GM19455 (cell line): ENCODE data around the gene ABCC1.

Experiments used
- ATAC-seq: cut with Tn5 transposase; IDR thresholded peaks from one replicate; pipeline ENCODE4 v1.9.1; 2021; ENCODE audit not compliant: unreplicated experiment

ABCC1 gene

GRCh38 chr16:16038950-16039349 lies 89.5 kb downstream of the ABCC1 start:
- ATAC-seq, result no peak

GRCh38 chr16:16041196-16041892 lies 91.9 kb downstream of the ABCC1 start:
- ATAC-seq, result no peak

GRCh38 chr16:16042076-16042475 lies 92.7 kb downstream of the ABCC1 start:
- no peak for ATAC-seq

GRCh38 chr16:16045296-16045695 lies 95.9 kb downstream of the ABCC1 start:
- ATAC-seq, result no peak

DNA sequence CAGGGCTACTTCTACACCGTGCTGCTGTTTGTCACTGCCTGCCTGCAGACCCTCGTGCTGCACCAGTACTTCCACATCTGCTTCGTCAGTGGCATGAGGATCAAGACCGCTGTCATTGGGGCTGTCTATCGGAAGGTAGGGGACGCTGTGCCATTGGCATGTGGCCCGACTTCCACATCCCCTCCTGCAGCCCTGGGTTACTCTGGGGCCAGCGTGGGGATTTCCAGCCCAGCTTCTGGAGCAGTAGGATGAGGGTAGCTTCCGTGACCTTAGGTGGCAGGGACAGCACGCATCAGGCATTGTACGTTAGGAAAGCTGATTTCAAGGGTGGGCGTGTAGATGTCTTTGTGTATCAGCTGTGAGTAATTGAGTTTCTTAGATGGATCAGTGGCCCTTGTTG lies 96.5 kb downstream of the ABCC1 start:
- ATAC-seq, result no peak

GRCh38 chr16:16047761-16048160 lies 98.3 kb downstream of the ABCC1 start:
- ATAC-seq, result no peak

GRCh38 chr16:16048904-16049582 lies 99.6 kb downstream of the ABCC1 start:
- no peak for ATAC-seq

- no peak for ATAC-seq
Measured at GRCh38 chr16:16050106-16050505, 100.7 kb downstream of the ABCC1 start.

GRCh38 chr16:16051132-16051531 lies 101.7 kb downstream of the ABCC1 start:
- no peak for ATAC-seq

DNA sequence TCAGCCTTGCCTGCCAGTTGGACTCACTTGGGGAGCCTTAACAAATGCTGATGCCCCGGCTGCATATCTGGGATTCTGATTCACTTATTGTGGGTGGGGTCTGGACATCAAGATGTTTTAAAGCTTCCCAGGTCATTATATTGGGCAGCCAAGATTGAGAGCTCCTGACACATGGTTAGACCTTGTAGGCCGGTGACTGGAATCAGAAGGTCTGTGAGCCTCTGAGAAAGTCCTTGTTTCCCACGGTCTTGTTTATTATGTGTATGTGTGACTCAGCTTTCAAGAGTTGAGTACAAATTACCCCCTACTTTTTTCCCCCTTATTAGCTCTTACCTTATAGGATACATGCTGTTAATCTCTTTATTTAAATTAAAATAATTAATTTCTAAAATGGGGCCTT lies 103.5 kb downstream of the ABCC1 start:
- ATAC-seq, result no peak

- no peak for ATAC-seq
Measured at GRCh38 chr16:16057102-16057501, 107.7 kb downstream of the ABCC1 start.

DNA sequence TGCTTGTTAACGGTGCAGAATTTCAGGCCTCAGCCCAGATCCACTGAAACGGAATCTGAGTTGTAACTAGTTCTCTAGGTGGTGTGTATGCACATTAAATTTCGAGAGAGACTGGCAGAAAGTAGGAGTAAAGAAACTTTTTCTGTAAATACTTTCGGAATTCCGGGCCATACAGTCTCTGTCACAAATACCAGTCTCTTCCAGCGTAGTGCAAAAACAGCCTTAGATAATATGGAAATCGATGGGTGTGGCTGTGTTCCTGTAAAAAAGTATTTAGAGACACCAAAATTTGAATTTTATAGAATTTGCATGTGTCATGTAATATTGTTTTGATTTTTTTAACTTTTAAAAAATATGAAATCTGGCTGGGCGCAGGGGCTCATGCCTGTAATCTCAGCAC lies 109.7 kb downstream of the ABCC1 start:
- ATAC-seq, result no peak

GRCh38 chr16:16059895-16060590 lies 110.6 kb downstream of the ABCC1 start:
- no peak for ATAC-seq

DNA sequence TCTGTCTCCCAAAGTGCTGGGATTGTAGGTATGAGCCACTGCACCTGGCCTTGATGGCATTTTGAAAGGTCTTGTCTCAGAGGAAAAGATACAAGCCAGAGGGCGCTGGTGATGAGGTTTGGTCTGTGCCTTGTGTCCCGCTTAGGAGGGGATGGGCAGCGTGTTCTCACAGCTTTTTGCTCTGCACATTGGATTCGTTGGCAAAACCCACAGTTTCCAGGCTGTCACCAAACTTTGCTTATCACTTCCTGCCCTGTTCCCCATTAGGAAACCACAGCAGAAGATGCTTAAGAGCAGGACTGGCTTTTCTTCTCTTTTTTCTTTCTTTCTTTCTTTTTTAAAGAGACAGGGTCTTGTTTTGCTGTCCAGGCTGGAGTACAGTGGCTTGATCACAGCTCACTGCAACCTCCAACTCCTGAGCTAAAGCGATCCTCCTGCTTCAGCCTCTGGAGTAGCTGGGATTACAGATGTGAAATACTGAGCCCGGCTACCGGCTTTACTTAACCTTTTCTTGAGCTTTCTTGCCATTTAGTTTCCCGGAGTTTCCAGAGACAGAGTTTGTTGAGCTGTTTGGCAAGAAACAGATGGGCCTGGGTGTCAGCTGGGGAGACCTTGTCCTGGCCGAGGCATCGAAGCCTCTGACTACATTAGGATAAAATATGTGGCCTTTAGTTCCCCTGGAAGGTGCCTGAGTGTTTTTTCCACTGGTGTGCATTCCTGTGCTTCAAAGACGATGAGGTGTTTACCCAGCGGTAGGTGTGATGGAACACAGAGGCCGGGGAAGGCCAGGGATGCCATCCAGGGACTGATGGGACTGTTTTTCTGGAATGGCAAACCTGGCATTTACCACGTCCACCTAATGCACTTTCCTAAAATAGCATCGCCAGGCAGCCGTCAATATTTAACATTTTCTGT lies 112.9 kb downstream of the ABCC1 start:
- no peak for ATAC-seq

DNA sequence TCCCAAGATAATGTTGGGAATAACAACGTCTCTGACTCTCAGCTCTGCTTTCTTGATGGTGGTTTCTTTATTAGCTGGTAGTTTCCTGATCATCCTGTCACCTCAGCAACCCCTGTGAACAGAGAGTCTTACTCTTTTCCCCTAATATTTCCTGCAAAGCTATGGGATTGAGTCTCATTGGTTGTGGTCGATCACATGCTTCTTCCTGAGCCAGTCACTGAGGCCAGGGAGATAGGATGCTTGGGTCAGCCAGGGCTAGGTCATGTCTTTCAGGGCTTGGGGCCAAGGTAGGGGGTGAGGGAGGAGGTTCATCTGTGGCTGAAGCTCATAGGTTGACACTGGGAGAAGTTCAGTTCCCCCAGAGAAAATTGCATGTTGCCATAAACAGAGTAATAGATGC lies 114.3 kb downstream of the ABCC1 start:
- ATAC-seq, result no peak

GRCh38 chr16:16064874-16065384 lies 115.5 kb downstream of the ABCC1 start:
- ATAC-seq, result no peak

GRCh38 chr16:16067127-16067526 lies 117.7 kb downstream of the ABCC1 start:
- no peak for ATAC-seq

GRCh38 chr16:16071631-16072244 lies 122.3 kb downstream of the ABCC1 start:
- ATAC-seq, result no peak

DNA sequence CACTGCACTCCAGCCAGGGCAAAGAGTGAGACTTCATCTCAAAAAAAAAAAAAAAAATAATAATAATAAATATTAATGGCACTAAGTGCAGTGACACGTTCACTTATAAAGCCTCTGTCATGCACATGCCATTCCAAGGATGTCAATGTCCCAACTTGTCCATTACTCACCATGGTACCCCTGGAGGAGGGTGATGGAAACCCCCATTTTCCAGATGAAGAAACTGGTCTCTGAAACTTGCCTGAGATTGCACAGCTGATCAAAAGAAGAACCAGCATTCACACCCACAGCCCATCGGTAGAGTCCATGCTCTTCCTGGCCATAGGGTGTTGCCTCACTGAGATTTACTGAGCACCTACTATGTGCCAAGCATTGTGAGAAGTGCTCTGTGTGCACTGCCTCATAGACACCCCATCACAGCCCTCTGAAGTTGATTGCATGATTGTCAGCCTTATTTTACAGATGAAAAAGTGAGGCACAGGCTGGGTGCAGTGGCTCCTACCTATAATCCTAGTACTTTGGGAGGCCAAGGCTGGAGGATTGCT lies 123.7 kb downstream of the ABCC1 start:
- no peak for ATAC-seq
